HPDE6-E6E7 (cell line): ENCODE measurements around the gene RNU1-1.
"Not testable (repeated sequence)": the region's sequence is repeated elsewhere in the genome, so short reads cannot be mapped to it uniquely, and the experiment has no call there.

Experiments
- DNase-seq: peaks from one replicate; pipeline ENCODE4 v3.0.0; 2011; ENCODE audit warnings: missing footprints; ENCODE audit errors: extremely low spot score

The RNU1-1 gene

GRCh38 chr1:16493731-16494130 lies 20.4 kb downstream of the RNU1-1 start:
- not testable (repeated sequence) for DNase-seq

- DNase-seq: not testable (repeated sequence)
These were observed 21.1 kb downstream of the RNU1-1 start for GRCh38 chr1:16492937-16493336.

- DNase-seq: no peak
These were observed 22.9 kb downstream of the RNU1-1 start for GRCh38 chr1:16491056-16491675.

- not testable (repeated sequence) for DNase-seq
These were observed 24.7 kb downstream of the RNU1-1 start for GRCh38 chr1:16489195-16489880.

GRCh38 chr1:16487011-16487410 lies 27.1 kb downstream of the RNU1-1 start:
- DNase-seq: not testable (repeated sequence)

GRCh38 chr1:16486316-16486715 lies 27.8 kb downstream of the RNU1-1 start:
- DNase-seq: not testable (repeated sequence)

- DNase-seq: no peak
These were observed 29.2 kb downstream of the RNU1-1 start for GRCh38 chr1:16484931-16485330.

- no peak for DNase-seq
These were observed 29.6 kb downstream of the RNU1-1 start for GRCh38 chr1:16484501-16484835.

GRCh38 chr1:16483639-16484500 lies 30.2 kb downstream of the RNU1-1 start:
- not testable (repeated sequence) for DNase-seq

GRCh38 chr1:16483146-16483545 lies 30.9 kb downstream of the RNU1-1 start:
- not testable (repeated sequence) for DNase-seq

GRCh38 chr1:16478091-16478490 lies 36.0 kb downstream of the RNU1-1 start:
- DNase-seq: no peak

- DNase-seq: not testable (repeated sequence)
These were observed 38.0 kb downstream of the RNU1-1 start for GRCh38 chr1:16475771-16476770.

- not testable (repeated sequence) for DNase-seq
These were observed 39.2 kb downstream of the RNU1-1 start for GRCh38 chr1:16474891-16475290.

GRCh38 chr1:16474166-16474800 lies 39.8 kb downstream of the RNU1-1 start:
- no peak for DNase-seq

GRCh38 chr1:16468558-16468957 lies 45.5 kb downstream of the RNU1-1 start:
- DNase-seq: no peak

- DNase-seq: no peak
These were observed 49.0 kb downstream of the RNU1-1 start for GRCh38 chr1:16464917-16465625.
